ENCODE data around the gene KPNA1.
"Not testable (repeated sequence)": the region's sequence is repeated elsewhere in the genome, so short reads cannot be mapped to it uniquely, and the experiment has no call there.

KPNA1 gene

GRCh38 chr3:122476532-122476931 lies 38.2 kb downstream of the KPNA1 start:
- DNase-seq, result no peak

DNA sequence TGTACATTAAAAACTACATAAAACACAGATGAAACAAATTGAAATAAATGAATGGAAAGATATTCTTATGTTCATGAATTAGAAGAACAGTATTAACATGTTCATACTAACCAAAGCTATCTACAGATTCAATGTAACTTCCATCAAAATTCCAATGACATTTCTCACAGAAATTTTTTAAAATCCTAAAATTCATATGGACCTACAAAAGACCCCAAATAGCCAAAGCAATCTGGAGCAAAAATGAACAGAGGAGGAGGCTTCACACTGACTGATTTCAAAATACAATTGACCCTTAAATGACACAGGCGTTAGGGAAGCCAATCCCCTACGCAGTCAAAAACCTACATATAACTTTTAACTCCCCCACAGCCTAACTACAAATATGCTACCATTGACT lies 39.4 kb downstream of the KPNA1 start:
- DNase-seq, result no peak

- no peak for DNase-seq
Measured at GRCh38 chr3:122469659-122470058, 45.1 kb downstream of the KPNA1 start.

DNA sequence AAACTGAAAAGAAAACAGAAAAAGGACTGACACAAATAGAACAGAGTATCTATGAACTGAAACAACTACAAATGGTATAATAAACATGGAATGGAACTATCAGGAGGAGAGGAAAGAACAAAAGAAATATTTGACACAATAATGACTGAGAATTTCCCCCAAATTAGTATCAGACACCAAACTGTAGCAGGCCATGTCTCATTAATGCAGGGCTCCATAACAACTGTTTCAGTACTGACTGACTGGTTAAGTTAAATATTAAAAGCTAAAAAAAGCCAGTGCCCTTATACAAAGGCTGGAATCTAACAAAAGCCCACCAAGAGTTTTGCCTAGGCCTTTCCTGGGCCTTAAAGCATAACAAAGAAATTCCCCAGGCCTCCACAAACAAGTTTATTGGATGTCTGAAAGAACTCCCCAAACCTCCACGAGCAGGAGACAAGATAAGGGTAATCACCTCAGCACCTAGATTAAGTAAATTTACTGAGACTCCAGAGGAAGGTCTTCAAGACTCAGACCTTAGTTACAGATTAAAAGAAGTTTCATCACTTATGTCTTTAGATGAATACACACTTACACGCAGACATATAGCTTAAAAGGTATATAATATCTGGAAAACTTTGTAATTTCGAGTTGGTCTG lies 45.7 kb downstream of the KPNA1 start:
- peak; percentile 9 for DNase-seq

DNA sequence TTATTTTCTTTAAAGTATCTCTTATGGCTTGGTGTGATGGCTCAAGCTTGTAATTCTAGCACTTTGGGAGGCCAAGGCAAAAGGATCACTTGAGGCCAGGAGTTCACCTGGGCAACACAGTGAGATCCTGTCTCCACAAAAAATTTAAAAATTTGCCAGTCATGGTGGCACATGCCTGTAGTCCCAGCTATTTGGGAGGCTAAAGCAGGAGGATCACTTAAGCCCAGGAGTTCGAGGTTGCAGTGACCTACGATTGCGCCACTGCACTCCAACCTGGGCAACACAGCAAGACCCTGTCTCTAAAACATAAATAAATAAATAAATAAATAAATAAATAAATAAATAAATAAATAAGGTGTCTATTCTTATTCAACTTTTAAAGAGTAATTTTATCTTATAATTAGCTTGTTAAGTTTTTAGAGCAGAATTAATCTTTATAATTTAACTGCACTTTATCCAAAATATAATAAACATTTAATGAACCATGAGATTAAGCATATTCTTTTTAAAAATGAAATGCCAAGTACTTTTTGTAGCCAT lies 48.0 kb downstream of the KPNA1 start:
- no peak for DNase-seq

- no peak for DNase-seq
Measured at GRCh38 chr3:122464659-122465058, 50.1 kb downstream of the KPNA1 start.

- DNase-seq, result no peak
Measured at GRCh38 chr3:122462406-122462805, 52.3 kb downstream of the KPNA1 start.

- DNase-seq, result no peak
Measured at GRCh38 chr3:122461806-122462205, 52.9 kb downstream of the KPNA1 start.

DNA sequence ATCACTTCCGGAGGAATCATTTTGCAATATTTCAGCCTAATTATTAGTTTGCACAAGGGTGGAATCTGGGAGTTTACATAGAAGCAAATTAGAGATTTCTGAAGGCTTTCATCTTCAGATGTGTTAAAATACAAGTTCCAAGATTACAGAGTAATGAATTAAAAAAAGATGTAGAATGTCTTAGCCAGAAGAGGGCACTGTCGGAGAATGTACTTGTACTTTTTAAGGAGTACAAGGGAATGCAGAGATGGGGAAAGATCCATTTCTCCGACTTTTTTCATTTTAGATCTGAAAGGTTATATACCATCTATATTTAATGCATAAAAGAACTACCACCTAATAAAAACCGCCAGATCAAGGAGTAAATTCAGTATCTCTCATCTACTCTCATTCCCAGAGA lies 55.7 kb downstream of the KPNA1 start:
- DNase-seq, result no peak

DNA sequence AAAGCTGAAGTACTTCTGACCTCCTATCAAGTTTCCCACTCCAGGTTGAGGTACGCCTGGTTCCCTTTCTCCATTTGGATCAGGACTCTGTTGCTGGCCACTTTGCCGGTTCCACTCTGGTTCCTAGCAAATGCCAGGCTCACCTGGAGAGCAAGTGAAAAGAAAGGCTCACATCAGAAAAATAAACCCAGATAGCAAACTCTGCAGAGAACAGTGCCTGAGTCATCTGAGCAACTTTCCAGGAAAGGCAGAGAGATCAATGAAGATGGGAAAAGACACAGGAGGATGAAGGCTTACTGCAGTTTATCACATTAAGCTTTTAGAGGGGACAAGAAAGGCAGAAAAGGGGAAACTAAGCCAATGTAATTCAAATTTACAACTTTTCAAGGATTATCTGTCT lies 57.0 kb downstream of the KPNA1 start:
- DNase-seq, result no peak

- DNase-seq, result no peak
Measured at GRCh38 chr3:122456074-122456473, 58.7 kb downstream of the KPNA1 start.

- DNase-seq, result no peak
Measured at GRCh38 chr3:122451371-122451770, 63.4 kb downstream of the KPNA1 start.

- DNase-seq, result not testable (repeated sequence)
Measured at GRCh38 chr3:122448218-122448617, 66.5 kb downstream of the KPNA1 start.

DNA sequence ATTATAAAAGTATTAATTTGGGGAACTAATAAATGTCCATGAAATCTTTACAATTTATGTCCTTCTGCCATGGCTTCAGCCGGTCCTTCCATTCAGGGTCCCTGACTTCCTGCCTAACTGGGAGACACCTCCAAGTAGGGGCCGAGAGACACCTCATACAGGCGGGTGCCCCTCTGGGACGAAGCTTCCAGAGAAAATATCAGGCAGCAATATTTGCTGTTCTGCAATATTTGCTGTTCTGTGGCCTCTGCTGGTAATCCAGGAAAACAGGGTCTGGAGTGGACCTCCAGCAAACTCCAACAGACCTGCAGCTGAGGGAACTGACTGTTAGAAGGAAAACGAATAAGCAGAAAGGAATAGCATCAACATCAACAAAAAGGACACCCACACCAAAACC lies 70.2 kb downstream of the KPNA1 start:
- DNase-seq, result not testable (repeated sequence)

GRCh38 chr3:122443762-122444490 lies 70.8 kb downstream of the KPNA1 start:
- DNase-seq, result not testable (repeated sequence)

DNA sequence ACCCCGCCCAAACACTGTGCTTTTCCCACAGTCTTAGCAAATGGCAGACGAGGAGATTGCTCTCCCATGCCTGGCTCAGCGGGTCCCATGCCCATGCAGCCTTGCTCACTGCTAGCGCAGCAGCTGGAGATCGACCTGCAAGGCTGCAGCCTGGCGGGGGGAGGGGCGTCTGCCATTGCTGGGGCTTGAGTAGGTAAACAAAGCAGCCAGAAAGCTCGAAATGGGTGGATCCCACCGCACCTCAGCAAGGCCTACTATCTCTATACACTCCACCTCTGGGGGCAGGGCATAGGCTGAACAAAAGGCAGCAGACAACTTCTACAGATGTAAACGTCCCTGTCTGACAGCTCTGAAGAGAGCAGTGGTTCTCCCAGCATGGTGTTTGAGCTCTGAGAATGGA lies 71.6 kb downstream of the KPNA1 start:
- DNase-seq, result no peak

DNA sequence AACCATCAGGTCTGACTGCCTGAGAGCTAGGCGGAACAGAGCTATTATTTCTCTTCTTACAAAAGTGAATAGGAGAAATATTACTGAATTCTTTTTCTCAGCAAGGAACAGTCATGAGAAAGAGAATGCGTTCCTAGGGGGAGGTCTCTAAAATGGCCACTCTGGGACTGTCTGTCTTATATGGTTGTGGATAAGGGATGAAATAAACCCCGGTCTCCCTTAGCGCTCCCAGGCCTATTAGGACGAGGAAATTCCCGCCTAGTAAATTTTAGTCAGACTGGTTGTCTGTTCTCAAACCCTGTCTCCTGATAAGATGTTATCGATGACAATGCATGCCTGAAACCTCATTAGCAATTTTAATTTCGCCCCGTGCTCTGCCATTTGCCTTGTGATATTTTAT lies 78.8 kb downstream of the KPNA1 start:
- no peak for DNase-seq

DNA sequence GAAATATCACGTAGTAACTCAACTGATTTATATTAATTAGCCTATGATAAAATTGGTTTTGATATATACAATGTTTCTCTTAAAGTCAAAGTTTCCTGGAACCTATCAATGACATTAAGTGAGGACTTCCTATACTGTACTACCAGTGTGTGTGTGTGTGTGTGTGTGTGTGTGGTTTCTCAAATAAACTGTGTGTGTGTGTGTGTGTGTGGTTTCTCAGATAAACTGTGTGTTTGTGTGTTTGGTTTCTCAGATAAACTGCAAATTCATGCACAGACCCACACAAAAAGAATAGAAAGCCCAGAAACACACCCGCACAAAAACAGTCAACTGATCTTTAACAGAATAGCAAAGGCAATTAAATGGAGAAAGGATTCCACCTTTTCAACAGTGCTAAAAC lies 84.4 kb downstream of the KPNA1 start:
- no peak for DNase-seq

DNA sequence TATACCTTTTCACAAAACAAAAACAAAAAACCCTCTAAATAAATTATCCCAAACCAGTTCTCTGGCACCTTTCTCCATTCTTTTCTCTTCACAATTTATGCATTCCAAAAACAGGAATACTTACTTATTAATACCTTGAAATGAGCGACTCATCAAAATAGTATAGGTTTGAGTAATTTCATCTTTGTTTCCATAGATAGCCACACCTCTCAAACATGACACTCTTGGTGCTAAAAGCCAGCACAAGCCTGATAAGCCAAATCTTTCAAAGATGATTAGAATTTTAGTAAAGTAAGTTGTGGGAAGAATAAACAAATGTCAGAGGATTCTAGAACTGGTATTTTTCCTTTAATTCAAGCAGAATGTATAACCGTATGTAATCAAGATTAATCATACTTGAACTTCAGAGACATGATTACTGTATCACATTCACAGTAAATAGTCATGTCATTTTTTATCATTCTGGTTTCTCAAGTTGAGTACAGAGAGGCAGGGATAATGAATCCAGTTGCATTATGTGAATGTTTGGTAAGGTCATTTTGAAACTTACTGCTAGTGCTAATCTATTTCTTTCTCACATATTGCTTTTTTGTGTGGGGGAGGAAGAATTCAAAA lies 86.8 kb downstream of the KPNA1 start:
- DNase-seq, result no peak

- no peak for DNase-seq
Measured at GRCh38 chr3:122421836-122422235, 92.9 kb downstream of the KPNA1 start.

- DNase-seq, result no peak
Measured at GRCh38 chr3:122421101-122421500, 93.6 kb downstream of the KPNA1 start.

- peak; percentile 39 for DNase-seq
Measured at GRCh38 chr3:122416966-122417365, 97.8 kb downstream of the KPNA1 start.

Measured in right kidney (tissue), 1 donor.